Right lobe of liver (tissue), 6 donors: Measurements from ENCODE around the gene KCTD15. TPM values are rescaled to one million over a fixed set of nuclear protein-coding genes. Genes with fewer than 3 reads are reported as not detected.

Experiments
- ATAC-seq, 4 donors: fragments of 200-7000 bp; cut with Tn5 transposase; one replicate each; pipeline ENCODE4 v1.9.1; 2020; ENCODE audit warnings: mild to moderate bottlenecking in 4 of 4, moderate library complexity in 4 of 4
- DNase-seq, 3 donors: peaks; one replicate each; pipeline ENCODE4 v3.0.0-alpha.2; 2020
- H3K27ac ChIP-seq, 3 donors: fragments of 200-600 bp; one replicate each; pipeline ENCODE4 v1.8.0; 2022
- H3K27me3 ChIP-seq, 2 donors: fragments of 200-600 bp; one replicate each; pipeline ENCODE4 v1.8.0; 2022
- H3K36me3 ChIP-seq, 4 donors: fragments of 200-600 bp; sonication (generic) in 1 of 4; one replicate each; pipeline versions ENCODE4 v1.5.1 to v1.8.0; 2017 to 2022; ENCODE audit warnings: control low read depth in 1 of 4
- H3K4me1 ChIP-seq, 4 donors: fragments of 200-600 bp; sonication (generic) in 1 of 4; one replicate each; pipeline versions ENCODE4 v1.5.1 to v1.8.0; 2017 to 2022; ENCODE audit warnings: control low read depth in 1 of 4
- H3K4me3 ChIP-seq, 3 donors: fragments of 200-600 bp; one replicate each; pipeline ENCODE4 v1.8.0; 2022
- H3K9me3 ChIP-seq, 4 donors: fragments of 200-600 bp; sonication (generic) in 1 of 4; one replicate each; pipeline versions ENCODE4 v1.5.1 to v1.8.0; 2017 to 2022; ENCODE audit warnings: control low read depth in 1 of 4
- CTCF ChIP-seq, 4 donors: fragments of 200-600 bp in 3 of 4; fragments of 450-650 bp in 1 of 4; IDR thresholded peaks; one replicate each; pipeline versions ENCODE4 v1.5.1 to v1.8.0; 2016 to 2022; ENCODE audit warnings: antibody characterized with exemption in 4 of 4, mild to moderate bottlenecking in 2 of 4
- POLR2A ChIP-seq: fragments of 450-650 bp; IDR thresholded peaks from one replicate; pipeline ENCODE4 v1.6.1; 2017; ENCODE audit warnings: antibody characterized with exemption, mild to moderate bottlenecking
- WGBS: methylation state at CpG from one replicate; pipeline ENCODE4 v1.1.6; 2018; ENCODE audit warnings: low coverage, low lambda C conversion rate; ENCODE audit not compliant: insufficient coverage; ENCODE audit errors: missing lambda C conversion rate; 5-methylcytosine and 5-hydroxymethylcytosine counted together
- intact Hi-C, 2 donors: fragments of 100-400 bp; cut with DNase I; formaldehyde crosslinking; loops; one replicate each; pipeline versions ENCODE4 v1.11.2 to v1.14.1; 2022
- total RNA-seq, 6 experiments: library from RNA; depleted of rRNA in 2 of 6; stranded (reverse); fragments of >200 nt in 2 of 6; fragmentation: NEBNext Ultra II Directional in 3 of 6; extraction: Animal tissue kit (Norgen Biotek cat#: 25700) in 3 of 6; gene quantifications; one replicate each; pipeline versions ENCODE4 v1.1.0 to v1.2.4, GENCODE V29; 2016 to 2023
- donor health status: DM: no; HTN: yes; CAD: no.
- donor health status: DM: no; HTN: no; CAD: no.
- donor health status: DM: no; HTN: no; CAD: no.
- donor health status: DM: no; HTN: yes; CAD: no.
- donor health status: DM: no; HTN: yes; CAD: no.

Gene KCTD15
- total RNA-seq, 6 experiments from 2014 or later: 5.0 to 27.0 (median 11.5) TPM

GRCh38 chr19:33825556-33825955, 28.9 kb downstream of the KCTD15 start:
- no peaks in the 10 kb centered on the region for H3K9me3 ChIP-seq
- WGBS: 89% methylated on average over 4 of the region's 6 CpGs
- H3K27ac ChIP-seq: no peak overlapping the region
- ATAC-seq (no peak), DNase-seq (no peak)
- H3K36me3 ChIP-seq: no peaks in the 10 kb centered on the region
- TF ChIP-seq CTCF (IDR thresholded peaks at IDR 0.05) (no peak), POLR2A (no peak)
- no peak overlapping the region for H3K4me3 ChIP-seq
- peaks cover 0 to under 1% of the 10 kb centered on the region in 2 donors for H3K27me3 ChIP-seq
- intact Hi-C loops: no loop called here
- peaks cover 0 to under 1% (median 0%) of the 10 kb centered on the region in 4 donors for H3K4me1 ChIP-seq

- TF ChIP-seq POLR2A (no peak), CTCF (IDR thresholded peaks at IDR 0.05) (no peak)
- DNase-seq: peak in 1 of 3 donors; percentile 12
These were observed 29.9 kb downstream of the KCTD15 start for GRCh38 chr19:33826521-33826920.

GRCh38 chr19:33828266-33829075, 31.8 kb downstream of the KCTD15 start:
- peak in 1 of 4 donors; percentile 23 for ATAC-seq
- WGBS: 68% methylated on average over 11 of the region's 13 CpGs
- Histone ChIP-seq H3K4me1 (no peaks in the 10 kb centered on the region), H3K36me3 (no peaks in the 10 kb centered on the region), H3K4me3 (no peak overlapping the region), H3K27me3 (no peaks in the 10 kb centered on the region), H3K9me3 (no peaks in the 10 kb centered on the region), H3K27ac (no peak overlapping the region)
- no peak for DNase-seq
- TF ChIP-seq CTCF (IDR thresholded peaks at IDR 0.05) (no peak), POLR2A (no peak)
- intact Hi-C loops: no loop called here

More at GRCh38 chr19:33826521-33826920, 29.9 kb downstream of the KCTD15 start:
- Histone ChIP-seq H3K36me3 (no peaks in the 10 kb centered on the region), H3K4me3 (no peak overlapping the region), H3K27me3 (no peaks in the 10 kb centered on the region), H3K27ac (no peak overlapping the region), H3K9me3 (no peaks in the 10 kb centered on the region), H3K4me1 (no peaks in the 10 kb centered on the region)
- ATAC-seq: no peak
- 67% methylated on average over 7 of the region's 7 CpGs for WGBS
- intact Hi-C loops: no loop called here

GRCh38 chr19:33830264-33830663, 33.6 kb downstream of the KCTD15 start:
- intact Hi-C loops: no loop called here
- H3K27ac ChIP-seq: no peak overlapping the region
- H3K36me3 ChIP-seq: no peaks in the 10 kb centered on the region
- DNase-seq: no peak
- ATAC-seq: no peak
- H3K4me1 ChIP-seq: no peaks in the 10 kb centered on the region
- no peak for TF ChIP-seq CTCF (IDR thresholded peaks at IDR 0.05)
- no peak for TF ChIP-seq POLR2A
- no peaks in the 10 kb centered on the region for H3K9me3 ChIP-seq
- WGBS: 66% methylated on average over 3 of the region's 3 CpGs
- no peak overlapping the region for H3K4me3 ChIP-seq
- no peaks in the 10 kb centered on the region for H3K27me3 ChIP-seq
